Urothelium cell line (cell line): ENCODE measurements around the gene OR52I2.
A peak's percentile ranks its signal among the peaks of the same experiment; 100 is the strongest.

ENCODE experiments used
- DNase-seq: peaks from one replicate; pipeline ENCODE4 v3.0.0; 2011; ENCODE audit warnings: low spot score, mixed read lengths
- FAIRE-seq: peaks from 2 replicates; lab custom pipeline; 2011; peaks lifted over from hg19 to GRCh38; lab: Jason Lieb, UNC

Gene OR52I2

GRCh38 chr11:4581443-4581842 lies at the start of gene OR52I2:
TSS of gene OR52I2 (plus strand) at chr11:4581743.
- DNase-seq: no peak
- no peak for FAIRE-seq

DNA sequence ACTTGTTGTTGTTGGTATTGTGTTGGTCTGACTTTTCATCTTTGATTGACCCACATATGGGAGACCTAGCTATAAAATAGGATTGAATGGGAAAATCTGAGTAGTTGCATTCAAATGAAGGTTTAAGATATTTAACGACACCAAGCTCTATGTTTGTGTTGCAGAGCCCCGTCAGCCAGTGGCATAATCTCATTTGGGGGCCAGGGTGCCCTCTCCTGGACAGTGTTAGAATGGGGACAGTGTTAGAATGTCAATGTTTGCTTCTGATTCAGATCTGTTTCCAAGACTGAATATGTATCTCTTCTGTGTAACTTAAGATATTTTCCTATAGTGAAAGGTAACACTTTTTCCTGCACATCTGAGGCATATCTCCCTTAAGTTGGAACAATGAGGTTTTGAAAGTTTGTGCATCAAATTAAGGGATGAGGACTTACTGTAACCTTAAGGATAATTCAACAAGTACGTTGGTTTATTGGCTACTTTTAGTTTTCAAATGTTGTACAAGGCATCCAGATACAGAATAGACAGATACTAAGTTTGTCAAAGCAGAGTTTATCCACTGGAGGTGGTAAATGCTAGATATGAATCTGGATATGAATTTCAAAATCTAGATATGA lies 41.8 kb upstream of the OR52I2 start:
- FAIRE-seq: no peak
- peak; percentile 59 for DNase-seq

DNA sequence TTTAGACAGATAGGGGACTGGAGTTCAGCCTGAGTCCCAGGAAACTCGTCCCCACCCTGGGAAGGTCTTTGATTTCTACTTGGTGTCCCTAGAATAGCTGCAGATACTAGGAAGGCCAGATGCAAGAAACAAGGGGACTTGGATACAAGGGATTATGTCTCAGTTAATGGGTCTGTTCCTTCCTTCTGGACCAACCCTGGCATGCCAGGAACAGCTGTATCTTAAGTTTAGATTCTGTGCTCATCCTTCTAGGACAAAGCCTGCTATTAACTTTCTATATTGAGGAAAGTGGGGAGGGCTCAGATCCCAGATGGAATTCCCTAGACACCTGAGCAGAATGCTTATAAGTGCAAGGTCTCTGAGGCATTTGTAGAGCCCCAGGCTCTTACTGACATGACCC lies 40.5 kb upstream of the OR52I2 start:
- FAIRE-seq (no peak), DNase-seq (no peak)

DNA sequence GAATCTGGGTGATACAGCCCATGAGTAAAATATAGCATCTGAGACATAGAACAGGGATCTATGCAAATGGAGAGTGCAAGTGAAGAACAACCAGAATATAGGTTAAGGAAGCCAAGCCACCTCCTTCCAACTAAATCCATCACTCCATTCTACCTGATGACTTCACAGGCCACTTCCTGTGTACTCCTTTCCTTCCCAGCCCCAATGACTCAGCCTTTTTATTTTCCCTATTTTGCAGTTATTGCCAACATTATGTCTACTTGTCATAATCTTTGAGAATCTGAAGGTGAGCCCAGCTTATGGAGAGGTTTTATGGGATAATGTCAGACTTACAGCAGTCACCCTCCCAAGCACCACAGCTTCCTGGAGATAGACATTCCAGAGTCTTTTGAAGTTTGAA lies 38.0 kb upstream of the OR52I2 start:
- FAIRE-seq (no peak), DNase-seq (peak; percentile 30)

- FAIRE-seq: no peak
- no peak for DNase-seq
These were observed 36.7 kb upstream of the OR52I2 start, which contains the start of gene OR52M1 for GRCh38 chr11:4544891-4545290. TSS of gene OR52M1 (plus strand) at chr11:4545191. CDS start at chr11:4545191, 0 bp downstream.

DNA sequence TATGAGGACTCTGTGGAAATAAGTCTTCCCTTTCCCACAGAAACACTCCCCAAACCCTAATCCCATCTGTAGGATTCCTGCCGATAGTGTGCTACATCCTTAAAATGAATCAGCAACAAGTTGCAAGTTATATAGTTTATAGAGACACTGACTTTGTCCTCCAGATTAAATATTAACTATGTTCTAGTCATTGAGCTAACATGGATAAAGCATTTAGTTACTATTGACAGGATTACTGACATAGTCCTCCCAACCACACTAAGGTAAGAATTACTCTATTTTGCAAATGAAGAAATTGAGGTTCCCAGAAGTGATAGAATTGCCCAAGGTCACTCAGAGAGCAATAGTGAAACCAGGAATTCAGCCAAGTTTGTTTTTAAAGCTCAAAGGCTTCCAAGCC lies 34.7 kb upstream of the OR52I2 start:
- DNase-seq (no peak), FAIRE-seq (no peak)

- FAIRE-seq (no peak), DNase-seq (no peak)
These were observed 34.1 kb upstream of the OR52I2 start for GRCh38 chr11:4547416-4547815.

GRCh38 chr11:4551346-4551979 lies 30.1 kb upstream of the OR52I2 start:
- no peak for DNase-seq
- no peak for FAIRE-seq

DNA sequence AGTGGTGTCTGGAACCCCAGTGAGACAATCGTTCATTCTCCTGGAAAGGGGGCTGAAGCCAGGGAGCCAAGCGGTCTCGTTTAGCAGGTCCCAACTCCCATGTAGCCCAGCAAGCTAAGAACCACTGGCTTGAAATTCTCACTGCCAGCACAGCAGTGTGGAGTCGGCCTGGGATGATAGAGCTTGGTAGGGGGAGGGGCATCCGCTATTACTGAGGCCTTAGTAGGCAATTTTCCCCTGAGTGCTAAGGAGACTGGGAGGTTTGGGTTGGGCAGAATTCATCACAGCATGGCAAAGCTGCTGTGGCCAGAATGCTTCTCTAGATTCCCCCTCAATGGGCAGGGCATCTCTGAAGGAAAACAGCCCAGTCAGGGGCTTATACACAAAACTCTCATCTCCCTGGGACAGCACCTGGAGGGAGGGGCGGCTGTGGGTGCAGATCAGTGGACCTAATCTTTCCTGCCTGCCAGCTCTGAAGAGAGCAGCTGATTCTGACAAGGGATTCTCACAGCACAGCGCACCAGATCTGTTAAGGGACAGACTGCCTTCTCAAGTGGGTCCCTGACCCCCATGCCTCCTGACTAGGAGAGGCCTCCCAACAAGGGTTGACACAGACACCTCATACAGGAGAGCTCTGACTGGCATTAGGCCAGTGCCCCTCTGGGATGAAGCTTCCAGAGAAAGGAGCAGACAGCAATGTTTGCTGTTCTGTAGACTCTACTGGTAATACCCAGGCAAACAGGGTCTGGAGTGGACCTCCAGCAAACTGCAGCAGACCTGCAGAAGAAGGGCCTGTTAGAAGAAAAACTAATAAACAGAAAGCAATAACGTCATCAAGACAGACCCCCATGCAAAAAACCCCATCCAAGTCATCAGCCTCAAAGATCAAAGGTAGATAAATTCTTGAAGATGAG lies 21.8 kb upstream of the OR52I2 start:
- FAIRE-seq (no peak), DNase-seq (no peak)

DNA sequence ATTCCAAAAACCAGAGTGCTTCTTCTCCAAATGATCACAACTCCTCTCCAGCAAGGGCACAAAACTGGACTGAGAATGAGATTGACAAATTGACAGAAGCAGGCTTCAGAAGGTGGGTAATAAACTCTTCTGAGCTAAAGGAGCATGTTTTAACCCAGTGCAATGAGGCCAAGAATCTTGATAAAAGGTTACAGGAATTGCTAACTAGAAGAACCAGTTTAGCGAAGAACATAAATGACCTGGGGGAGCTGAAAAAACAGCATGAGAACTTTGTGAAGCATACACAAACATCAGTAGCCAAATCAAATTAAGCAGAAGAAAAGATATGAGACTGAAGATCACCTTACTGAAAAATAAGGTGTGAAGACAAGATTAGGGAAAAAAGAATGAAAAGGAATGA lies 21.1 kb upstream of the OR52I2 start:
- FAIRE-seq (no peak), DNase-seq (no peak)

GRCh38 chr11:4565371-4565770 lies 16.2 kb upstream of the OR52I2 start:
- DNase-seq (no peak), FAIRE-seq (no peak)

- no peak for FAIRE-seq
These were observed 12.5 kb upstream of the OR52I2 start for GRCh38 chr11:4569075-4569474.

DNA sequence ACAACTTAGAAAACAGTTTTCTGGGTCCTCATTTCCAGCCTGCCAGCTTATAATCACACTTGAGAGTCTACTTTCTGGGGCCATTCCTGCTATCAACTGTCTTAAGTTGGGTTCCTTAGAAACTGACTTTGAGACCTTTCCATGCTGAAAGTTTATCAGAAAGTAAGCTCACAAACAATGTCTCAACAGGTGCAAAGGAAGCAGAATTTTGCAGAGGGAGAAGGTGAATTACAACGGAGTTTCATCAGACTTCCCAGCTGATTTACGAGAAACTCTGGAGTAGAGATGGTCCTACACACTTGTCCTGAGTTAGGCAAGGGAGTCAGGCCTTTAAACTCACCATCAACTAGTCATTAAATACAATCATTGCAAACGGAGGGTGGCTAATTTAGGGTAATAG lies 4.7 kb upstream of the OR52I2 start:
- FAIRE-seq: no peak
- DNase-seq: no peak

More at GRCh38 chr11:4569075-4569474, 12.5 kb upstream of the OR52I2 start:
- no peak for DNase-seq

DNA sequence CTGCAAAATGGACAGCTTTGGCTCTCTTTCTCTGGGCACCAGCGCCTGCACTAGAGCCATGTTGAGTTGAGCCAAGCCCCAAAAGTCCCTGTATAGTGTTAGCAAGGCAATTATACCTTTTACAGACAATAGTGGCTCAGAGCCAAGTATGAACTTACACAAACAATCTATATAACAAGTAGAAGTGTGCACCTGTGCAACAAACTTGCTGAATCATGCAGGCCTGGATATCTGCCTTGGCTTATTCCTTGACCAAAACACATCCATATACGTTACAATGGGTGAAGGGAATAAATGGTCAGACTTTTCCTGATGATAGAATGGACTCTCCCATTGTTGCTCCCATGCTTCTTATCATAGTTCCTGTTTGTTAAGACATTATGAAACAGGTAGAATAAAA lies 3.8 kb upstream of the OR52I2 start:
- no peak for FAIRE-seq
- DNase-seq: no peak

- DNase-seq: no peak
- no peak for FAIRE-seq
These were observed 2.9 kb upstream of the OR52I2 start for GRCh38 chr11:4578624-4579023.

GRCh38 chr11:4580124-4580523 lies 1.4 kb upstream of the OR52I2 start:
- DNase-seq: no peak
- FAIRE-seq: no peak

- no peak for FAIRE-seq
- DNase-seq: no peak
These were observed 7.5 kb downstream of the OR52I2 start for GRCh38 chr11:4589017-4589416.

- DNase-seq (no peak), FAIRE-seq (no peak)
These were observed 12.2 kb downstream of the OR52I2 start, which contains the start of gene OR52I1 for GRCh38 chr11:4593739-4594138. TSS of gene OR52I1 (plus strand) at chr11:4594039. CDS start at chr11:4594039, 0 bp downstream.

GRCh38 chr11:4605057-4605456 lies 23.5 kb downstream of the OR52I2 start:
- FAIRE-seq: no peak

GRCh38 chr11:4606231-4607015 lies 24.9 kb downstream of the OR52I2 start:
- DNase-seq: no peak
- no peak for FAIRE-seq

More at GRCh38 chr11:4605057-4605456, 23.5 kb downstream of the OR52I2 start:
- DNase-seq: no peak

DNA sequence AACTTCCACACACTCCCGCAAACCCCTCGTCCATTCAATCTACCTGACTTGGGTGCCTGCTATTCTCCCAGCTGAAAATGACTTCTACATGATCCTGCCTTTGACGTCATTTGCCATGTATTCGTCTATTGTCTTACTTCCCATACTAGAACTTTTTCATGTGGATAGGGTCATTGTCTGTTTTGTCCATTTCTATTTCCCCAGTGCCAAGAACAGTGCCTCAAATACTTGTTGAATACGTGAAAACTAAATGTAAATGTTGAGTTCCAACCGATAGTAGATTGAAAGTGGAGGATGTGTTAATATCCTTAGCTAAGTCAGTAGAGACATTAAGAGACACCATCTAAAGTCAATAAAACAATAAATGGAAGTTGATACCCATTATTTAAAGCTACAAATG lies 25.6 kb downstream of the OR52I2 start:
- DNase-seq (no peak), FAIRE-seq (peak; percentile 5)
